Uterus (tissue), 4 donors: ENCODE results near the gene RIC8B. TPM values are rescaled to one million over a fixed set of nuclear protein-coding genes. Genes with fewer than 3 reads are reported as not detected.

Experiments used
- DNase-seq, 2 donors: peaks; one replicate each; pipeline ENCODE4 v3.0.0-alpha.2; 2019 to 2020
- H3K27ac ChIP-seq, 2 donors: fragments of 200-600 bp; sonication (generic); 1 replicate in 1 of 2; 2 replicates in 1 of 2; pipeline ENCODE4 v1.5.1; 2016 to 2018
- H3K27me3 ChIP-seq, 2 donors: fragments of 200-600 bp; sonication (generic); one replicate each; pipeline ENCODE4 v1.5.1; 2018 to 2019; ENCODE audit warnings: control low read depth in 1 of 2
- H3K36me3 ChIP-seq, 2 donors: fragments of 200-600 bp; sonication (generic); one replicate each; pipeline ENCODE4 v1.5.1; 2019; ENCODE audit warnings: control low read depth in 1 of 2
- H3K4me1 ChIP-seq, 2 donors: fragments of 200-600 bp; sonication (generic); one replicate each; pipeline ENCODE4 v1.5.1; 2018 to 2019; ENCODE audit warnings: control low read depth in 1 of 2
- H3K4me3 ChIP-seq, 2 donors: fragments of 200-600 bp; sonication (generic); 1 replicate in 1 of 2; 2 replicates in 1 of 2; pipeline ENCODE4 v1.5.1; 2018 to 2019; ENCODE audit warnings: mild to moderate bottlenecking in 1 of 2
- H3K9me3 ChIP-seq, 2 donors: fragments of 200-600 bp; sonication (generic); one replicate each; pipeline ENCODE4 v1.5.1; 2019; ENCODE audit warnings: control low read depth in 1 of 2
- POLR2A ChIP-seq, 2 donors: fragments of 450-650 bp; IDR thresholded peaks; one replicate each; pipeline ENCODE4 v1.6.1; 2016; ENCODE audit warnings: antibody characterized with exemption in 2 of 2, mild to moderate bottlenecking in 1 of 2, moderate library complexity in 1 of 2
- intact Hi-C: fragments of 100-400 bp; cut with DNase I; formaldehyde crosslinking; loops from one replicate; pipeline ENCODE4 v1.15.1; 2023; ENCODE audit warnings: low total_unique reads
- total RNA-seq, 4 donors: library from RNA; depleted of rRNA in 3 of 4; stranded (reverse); fragments of >200 nt in 3 of 4; gene quantifications; one replicate each; pipeline versions ENCODE4 v1.1.0 to v1.2.4, GENCODE V29; 2014 to 2023
- TF ChIP-seq, protein P1 (sequence below), 4 experiments: fragments of 200-600 bp in 2 of 4; fragments of 450-650 bp in 2 of 4; sonication (generic) in 2 of 4; IDR thresholded peaks; one replicate each; pipeline ENCODE4 v1.5.1; 2016 to 2019; ENCODE audit warnings: antibody characterized with exemption in 4 of 4, mild to moderate bottlenecking in 2 of 4, moderate library complexity in 1 of 4
- donor health status: DM: yes; HTN: yes; CAD: no.

Gene RIC8B
- total RNA-seq, 4 donors from 2014 or later: 23.1 to 49.7 (median 34.0) TPM

DNA sequence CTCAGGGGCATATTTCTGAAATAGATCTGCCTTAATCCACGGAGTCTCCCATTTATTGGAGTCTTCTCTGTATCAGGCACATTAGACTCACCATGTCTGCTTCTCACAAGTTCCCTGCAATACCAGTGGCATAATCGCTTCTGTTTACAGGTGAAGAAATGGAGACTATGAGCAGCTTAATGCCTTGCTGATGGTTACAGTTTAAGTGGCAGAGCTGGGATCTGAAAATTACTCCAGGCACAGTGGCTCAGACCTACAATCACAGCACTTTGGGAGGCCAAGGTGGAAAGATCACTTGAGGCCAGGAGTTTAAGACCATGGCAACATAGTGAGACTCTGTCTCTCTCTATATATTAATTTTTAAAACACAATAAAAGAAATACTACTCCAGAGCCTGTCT, 7.3 kb upstream of the RIC8B start:
- peak overlapping the region; percentile 66 to 71 for H3K27ac ChIP-seq
- H3K9me3 ChIP-seq: no peaks in the 10 kb centered on the region
- DNase-seq: no peak
- H3K36me3 ChIP-seq: no peaks in the 10 kb centered on the region
- no peak overlapping the region for H3K4me3 ChIP-seq
- intact Hi-C loops: no loop called here
- no peak for TF ChIP-seq POLR2A (IDR thresholded peaks at IDR 0.05)
- TF ChIP-seq, protein P1, sequence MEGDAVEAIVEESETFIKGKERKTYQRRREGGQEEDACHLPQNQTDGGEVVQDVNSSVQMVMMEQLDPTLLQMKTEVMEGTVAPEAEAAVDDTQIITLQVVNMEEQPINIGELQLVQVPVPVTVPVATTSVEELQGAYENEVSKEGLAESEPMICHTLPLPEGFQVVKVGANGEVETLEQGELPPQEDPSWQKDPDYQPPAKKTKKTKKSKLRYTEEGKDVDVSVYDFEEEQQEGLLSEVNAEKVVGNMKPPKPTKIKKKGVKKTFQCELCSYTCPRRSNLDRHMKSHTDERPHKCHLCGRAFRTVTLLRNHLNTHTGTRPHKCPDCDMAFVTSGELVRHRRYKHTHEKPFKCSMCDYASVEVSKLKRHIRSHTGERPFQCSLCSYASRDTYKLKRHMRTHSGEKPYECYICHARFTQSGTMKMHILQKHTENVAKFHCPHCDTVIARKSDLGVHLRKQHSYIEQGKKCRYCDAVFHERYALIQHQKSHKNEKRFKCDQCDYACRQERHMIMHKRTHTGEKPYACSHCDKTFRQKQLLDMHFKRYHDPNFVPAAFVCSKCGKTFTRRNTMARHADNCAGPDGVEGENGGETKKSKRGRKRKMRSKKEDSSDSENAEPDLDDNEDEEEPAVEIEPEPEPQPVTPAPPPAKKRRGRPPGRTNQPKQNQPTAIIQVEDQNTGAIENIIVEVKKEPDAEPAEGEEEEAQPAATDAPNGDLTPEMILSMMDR (IDR thresholded peaks at IDR 0.05): no peak
- H3K4me1 ChIP-seq: no peaks in the 10 kb centered on the region
- H3K27me3 ChIP-seq: no peaks in the 10 kb centered on the region

GRCh38 chr12:106767954-106768822, 6.3 kb upstream of the RIC8B start:
- DNase-seq: no peak
- Histone ChIP-seq H3K27me3 (no peaks in the 10 kb centered on the region), H3K27ac (no peak overlapping the region), H3K36me3 (no peaks in the 10 kb centered on the region), H3K4me1 (no peaks in the 10 kb centered on the region), H3K4me3 (no peak overlapping the region), H3K9me3 (no peaks in the 10 kb centered on the region)
- no peak for TF ChIP-seq POLR2A (IDR thresholded peaks at IDR 0.05)
- TF ChIP-seq, protein P1 (IDR thresholded peaks at IDR 0.05): no peak
- intact Hi-C loops: no loop called here

DNA sequence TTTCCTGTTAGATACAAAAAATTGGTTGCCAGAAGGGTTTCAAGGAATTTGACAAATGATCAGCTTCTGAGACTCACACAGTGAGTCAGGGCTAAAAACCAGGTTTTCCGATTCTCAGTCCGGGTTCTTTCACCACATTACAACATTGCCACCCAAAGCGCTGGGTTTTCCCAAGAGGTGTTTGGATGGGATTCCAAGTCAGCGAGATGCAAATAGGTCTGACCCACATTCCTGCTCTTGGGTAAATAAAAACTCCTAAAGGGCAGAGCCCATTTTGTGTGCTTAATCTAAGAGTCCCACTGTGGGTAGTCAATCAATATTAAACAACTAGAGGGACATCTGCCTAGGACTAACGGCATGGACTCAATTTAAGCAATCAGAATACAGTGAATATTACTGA, 5.4 kb upstream of the RIC8B start:
- H3K27ac ChIP-seq: no peak overlapping the region
- intact Hi-C loops: no loop called here

GRCh38 chr12:106769546-106769945, 4.9 kb upstream of the RIC8B start:
- TF ChIP-seq, protein P1 (IDR thresholded peaks at IDR 0.05): no peak
- TF ChIP-seq POLR2A (IDR thresholded peaks at IDR 0.05): no peak
- no peaks in the 10 kb centered on the region for H3K27me3 ChIP-seq
- H3K4me3 ChIP-seq: no peak overlapping the region
- no peaks in the 10 kb centered on the region for H3K9me3 ChIP-seq
- no peak for DNase-seq
- no peaks in the 10 kb centered on the region for H3K36me3 ChIP-seq
- H3K27ac ChIP-seq: no peak overlapping the region
- no peaks in the 10 kb centered on the region for H3K4me1 ChIP-seq
- intact Hi-C loops: no loop called here

More for the DNA sequence above, 5.4 kb upstream of the RIC8B start:
- H3K36me3 ChIP-seq: no peaks in the 10 kb centered on the region
- H3K9me3 ChIP-seq: no peaks in the 10 kb centered on the region
- DNase-seq: no peak
- no peaks in the 10 kb centered on the region for H3K27me3 ChIP-seq
- TF ChIP-seq, protein P1 (IDR thresholded peaks at IDR 0.05): no peak
- no peak for TF ChIP-seq POLR2A (IDR thresholded peaks at IDR 0.05)
- no peak overlapping the region for H3K4me3 ChIP-seq
- H3K4me1 ChIP-seq: no peaks in the 10 kb centered on the region

DNA sequence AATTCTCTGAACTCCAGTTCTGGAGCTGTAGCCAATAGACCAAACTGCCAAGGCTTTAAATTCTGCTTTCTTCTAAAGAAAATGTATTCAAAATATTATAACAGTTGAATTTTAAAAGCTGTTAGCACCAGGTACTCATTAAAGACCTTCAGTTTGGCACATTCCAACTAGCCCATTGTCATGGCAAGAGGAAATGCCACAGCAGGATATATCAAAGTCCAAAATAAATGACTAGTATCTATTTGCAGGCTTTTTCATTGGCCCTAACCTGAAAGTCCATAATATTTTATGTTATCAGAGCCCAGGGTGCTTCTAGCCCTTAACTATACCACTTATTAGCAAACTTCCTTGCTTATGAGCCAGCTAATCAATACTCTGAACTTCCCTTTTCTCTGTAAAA, 3.1 kb upstream of the RIC8B start:
- Histone ChIP-seq H3K36me3 (no peaks in the 10 kb centered on the region), H3K4me1 (no peaks in the 10 kb centered on the region), H3K27ac (no peak overlapping the region), H3K9me3 (no peaks in the 10 kb centered on the region), H3K4me3 (no peak overlapping the region), H3K27me3 (no peaks in the 10 kb centered on the region)
- intact Hi-C loops: no loop called here
- DNase-seq: no peak
- no peak for TF ChIP-seq POLR2A (IDR thresholded peaks at IDR 0.05)
- TF ChIP-seq, protein P1 (IDR thresholded peaks at IDR 0.05): no peak
